Stimulated activated CD8-positive, alpha-beta memory T cell treated with anti-CD3 and anti-CD28 coated beads, Interleukin-4, amount 100 ng/mL, for 48 hours (primary cell): ENCODE measurements around the gene GHRH.

ENCODE experiments used
- DNase-seq: peaks from one replicate; pipeline ENCODE4 v3.0.0-alpha.2; 2020

GHRH gene

GRCh38 chr20:37261714-37262113, at the start of gene GHRH:
GHRH (minus strand) TSS chr20:37261814; CDS start chr20:37256889, 4,925 bp downstream.
- no peak for DNase-seq

GRCh38 chr20:37310951-37311350, 49.3 kb upstream of the GHRH start:
- no peak for DNase-seq

- no peak for DNase-seq
Measured at GRCh38 chr20:37309936-37310590, 48.4 kb upstream of the GHRH start.

- no peak for DNase-seq
Measured at GRCh38 chr20:37309290-37309689, 47.7 kb upstream of the GHRH start.

GRCh38 chr20:37308086-37309050, 46.8 kb upstream of the GHRH start:
- DNase-seq = peak; percentile 35

GRCh38 chr20:37305839-37306238, 44.2 kb upstream of the GHRH start:
- DNase-seq = no peak

- no peak for DNase-seq
Measured at GRCh38 chr20:37305079-37305478, 43.5 kb upstream of the GHRH start.

- no peak for DNase-seq
Measured at GRCh38 chr20:37303637-37304036, 42.0 kb upstream of the GHRH start.

GRCh38 chr20:37302981-37303380, 41.4 kb upstream of the GHRH start:
- no peak for DNase-seq

- no peak for DNase-seq
Measured at GRCh38 chr20:37301558-37301957, 39.9 kb upstream of the GHRH start.

GRCh38 chr20:37301120-37301519, 39.5 kb upstream of the GHRH start:
- DNase-seq = no peak

GRCh38 chr20:37299718-37300528, 38.3 kb upstream of the GHRH start:
- DNase-seq = no peak

GRCh38 chr20:37298190-37298939, 36.8 kb upstream of the GHRH start:
- peak; percentile 34 for DNase-seq

- DNase-seq = no peak
Measured at GRCh38 chr20:37297066-37297736, 35.6 kb upstream of the GHRH start.

GRCh38 chr20:37296371-37296770, 34.8 kb upstream of the GHRH start:
- DNase-seq = no peak

- no peak for DNase-seq
Measured at GRCh38 chr20:37295595-37295994, 34.0 kb upstream of the GHRH start.

- DNase-seq = no peak
Measured at GRCh38 chr20:37295001-37295400, 33.4 kb upstream of the GHRH start.

- no peak for DNase-seq
Measured at GRCh38 chr20:37294262-37294981, 32.8 kb upstream of the GHRH start.

- no peak for DNase-seq
Measured at GRCh38 chr20:37293301-37293943, 31.8 kb upstream of the GHRH start.

GRCh38 chr20:37291724-37292126, 30.1 kb upstream of the GHRH start:
- no peak for DNase-seq
